Measurements from ENCODE around the gene FGFBP2.

Gene FGFBP2

GRCh38 chr4:15926486-15926885 is 36.5 kb downstream of the FGFBP2 start:
- H4K20me1 ChIP-seq (ENCODE audit: insufficient read depth, low read length) = no peaks in the 10 kb centered on the region
- TF ChIP-seq CTCF (IDR thresholded peaks at IDR 0.05; ENCODE audit: low read length) = no peak
- no peak for TF ChIP-seq EZH2 (IDR thresholded peaks at IDR 0.05; ENCODE audit: borderline replicate concordance, low read length)
- no peak overlapping the region for H2AFZ ChIP-seq (ENCODE audit: low read length)
- H3K27me3 ChIP-seq (ENCODE audit: insufficient read depth, low read length) = no peaks in the 10 kb centered on the region
- no peaks in the 10 kb centered on the region for H3K79me2 ChIP-seq (ENCODE audit: insufficient read depth, low read length)
- no peak overlapping the region for H3K9ac ChIP-seq (ENCODE audit: low read length)
- no peaks in the 10 kb centered on the region for H3K9me3 ChIP-seq (ENCODE audit: low read length)
- no peaks in the 10 kb centered on the region for H3F3A ChIP-seq (ENCODE audit: insufficient read depth, low read length)
- no peaks in the 10 kb centered on the region for H3K4me1 ChIP-seq (ENCODE audit: insufficient read depth, low read length, severe bottlenecking)
- no peaks in the 10 kb centered on the region for H3K9me2 ChIP-seq (ENCODE audit: low read depth, low read length)
- H3K4me2 ChIP-seq (ENCODE audit: low read length) = no peak overlapping the region
- H3K4me3 ChIP-seq (ENCODE audit: low read depth, low read length, poor library complexity, severe bottlenecking) = no peak overlapping the region
- H3K27ac ChIP-seq (ENCODE audit: low read depth, low read length, poor library complexity, severe bottlenecking) = no peak overlapping the region
- no peaks in the 10 kb centered on the region for H3K36me3 ChIP-seq (ENCODE audit: insufficient read depth, low read length)

DNA sequence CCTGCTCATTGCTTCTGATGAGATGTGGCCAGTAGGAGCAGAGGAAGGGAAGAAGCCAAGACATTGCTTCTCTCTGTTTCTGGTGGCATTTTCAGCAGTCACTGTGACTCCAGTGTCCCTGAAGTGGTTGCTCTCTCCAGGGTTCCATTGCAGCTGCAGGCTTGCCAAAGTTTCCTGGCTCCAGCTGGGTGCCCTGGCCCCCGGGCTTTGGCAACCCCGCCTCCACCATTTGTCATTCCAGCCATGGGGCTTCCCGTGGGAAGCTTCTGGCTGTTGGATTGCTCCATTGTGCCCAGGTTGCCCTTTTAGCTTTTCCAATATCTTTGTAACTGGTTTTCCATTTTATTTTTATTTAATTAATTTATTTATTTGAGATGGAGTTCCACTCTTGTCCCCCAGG is 37.1 kb downstream of the FGFBP2 start:
- H3K4me1 ChIP-seq (ENCODE audit: insufficient read depth, low read length, severe bottlenecking) = no peaks in the 10 kb centered on the region
- no peak for TF ChIP-seq CTCF (IDR thresholded peaks at IDR 0.05; ENCODE audit: low read length)
- TF ChIP-seq EZH2 (IDR thresholded peaks at IDR 0.05; ENCODE audit: borderline replicate concordance, low read length) = no peak
- H3K4me2 ChIP-seq (ENCODE audit: low read length) = no peak overlapping the region
- H4K20me1 ChIP-seq (ENCODE audit: insufficient read depth, low read length) = no peaks in the 10 kb centered on the region
- H3K9me3 ChIP-seq (ENCODE audit: low read length) = no peaks in the 10 kb centered on the region
- no peaks in the 10 kb centered on the region for H3K27me3 ChIP-seq (ENCODE audit: insufficient read depth, low read length)
- no peaks in the 10 kb centered on the region for H3K79me2 ChIP-seq (ENCODE audit: insufficient read depth, low read length)
- H3K27ac ChIP-seq (ENCODE audit: low read depth, low read length, poor library complexity, severe bottlenecking) = no peak overlapping the region
- no peak overlapping the region for H3K9ac ChIP-seq (ENCODE audit: low read length)
- H3K4me3 ChIP-seq (ENCODE audit: low read depth, low read length, poor library complexity, severe bottlenecking) = no peak overlapping the region
- no peaks in the 10 kb centered on the region for H3K36me3 ChIP-seq (ENCODE audit: insufficient read depth, low read length)
- no peaks in the 10 kb centered on the region for H3F3A ChIP-seq (ENCODE audit: insufficient read depth, low read length)
- H2AFZ ChIP-seq (ENCODE audit: low read length) = no peak overlapping the region
- H3K9me2 ChIP-seq (ENCODE audit: low read depth, low read length) = no peaks in the 10 kb centered on the region

DNA sequence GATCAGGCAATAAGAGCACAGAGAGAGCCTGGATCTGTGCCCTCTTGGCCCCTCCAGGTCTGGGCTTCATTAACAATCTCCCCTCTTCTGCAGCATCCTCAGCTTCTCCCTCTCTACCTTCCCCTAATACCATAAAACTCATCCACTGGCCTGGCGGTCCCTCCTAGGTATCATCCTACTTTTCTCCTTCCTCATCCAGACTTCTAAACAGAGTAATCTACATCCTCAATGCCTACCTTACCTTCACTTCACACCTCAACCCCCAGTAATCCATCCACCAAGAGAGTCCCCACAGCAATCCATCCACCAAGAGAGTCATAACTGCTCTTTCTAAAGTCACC is 41.4 kb downstream of the FGFBP2 start:
- H3K27me3 ChIP-seq (ENCODE audit: insufficient read depth, low read length) = no peaks in the 10 kb centered on the region
- no peak overlapping the region for H2AFZ ChIP-seq (ENCODE audit: low read length)
- H3K4me2 ChIP-seq (ENCODE audit: low read length) = no peak overlapping the region
- H3K27ac ChIP-seq (ENCODE audit: low read depth, low read length, poor library complexity, severe bottlenecking) = no peak overlapping the region
- no peaks in the 10 kb centered on the region for H3K79me2 ChIP-seq (ENCODE audit: insufficient read depth, low read length)
- no peaks in the 10 kb centered on the region for H3K9me2 ChIP-seq (ENCODE audit: low read depth, low read length)
- no peaks in the 10 kb centered on the region for H3F3A ChIP-seq (ENCODE audit: insufficient read depth, low read length)
- no peak overlapping the region for H3K4me3 ChIP-seq (ENCODE audit: low read depth, low read length, poor library complexity, severe bottlenecking)
- no peak for TF ChIP-seq CTCF (IDR thresholded peaks at IDR 0.05; ENCODE audit: low read length)
- TF ChIP-seq EZH2 (IDR thresholded peaks at IDR 0.05; ENCODE audit: borderline replicate concordance, low read length) = no peak
- no peaks in the 10 kb centered on the region for H3K9me3 ChIP-seq (ENCODE audit: low read length)
- no peaks in the 10 kb centered on the region for H3K36me3 ChIP-seq (ENCODE audit: insufficient read depth, low read length)
- no peak overlapping the region for H3K9ac ChIP-seq (ENCODE audit: low read length)
- H4K20me1 ChIP-seq (ENCODE audit: insufficient read depth, low read length) = no peaks in the 10 kb centered on the region
- no peaks in the 10 kb centered on the region for H3K4me1 ChIP-seq (ENCODE audit: insufficient read depth, low read length, severe bottlenecking)

Measured in OCI-LY1 (cell line).